ENCODE measurements around the gene CHST5. TPM values are rescaled to one million over a fixed set of nuclear protein-coding genes. Genes with fewer than 3 reads are reported as not detected.
A peak's percentile ranks its signal among the peaks of the same experiment; 100 is the strongest.

Gene CHST5
- total and polyA plus RNA-seq, 9 of the 15 experiments (the other 6 are each of a cell fraction or from before 2014, with no cell fraction given), result 0.06 to 0.21 (median 0.14) TPM; not detected in 5

- no peak for TF ChIP-seq ETS2 (tag; IDR thresholded peaks at IDR 0.05; ENCODE audit: borderline replicate concordance, poor library complexity, severe bottlenecking)
- TF ChIP-seq, protein P1, sequence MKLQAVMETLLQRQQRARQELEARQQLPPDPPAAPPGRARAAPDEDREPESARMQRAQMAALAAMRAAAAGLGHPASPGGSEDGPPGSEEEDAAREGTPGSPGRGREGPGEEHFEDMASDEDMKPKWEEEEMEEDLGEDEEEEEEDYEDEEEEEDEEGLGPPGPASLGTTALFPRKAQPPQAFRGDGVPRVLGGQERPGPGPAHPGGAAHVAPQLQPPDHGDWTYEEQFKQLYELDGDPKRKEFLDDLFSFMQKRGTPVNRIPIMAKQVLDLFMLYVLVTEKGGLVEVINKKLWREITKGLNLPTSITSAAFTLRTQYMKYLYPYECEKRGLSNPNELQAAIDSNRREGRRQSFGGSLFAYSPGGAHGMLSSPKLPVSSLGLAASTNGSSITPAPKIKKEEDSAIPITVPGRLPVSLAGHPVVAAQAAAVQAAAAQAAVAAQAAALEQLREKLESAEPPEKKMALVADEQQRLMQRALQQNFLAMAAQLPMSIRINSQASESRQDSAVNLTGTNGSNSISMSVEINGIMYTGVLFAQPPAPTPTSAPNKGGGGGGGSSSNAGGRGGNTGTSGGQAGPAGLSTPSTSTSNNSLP (IDR thresholded peaks at IDR 0.05; ENCODE audit: borderline replicate concordance, low read depth, low read length), result no peak
- TF ChIP-seq HMBOX1 (IDR thresholded peaks at IDR 0.05), result peak; percentile 74
- TF ChIP-seq, protein P2, sequence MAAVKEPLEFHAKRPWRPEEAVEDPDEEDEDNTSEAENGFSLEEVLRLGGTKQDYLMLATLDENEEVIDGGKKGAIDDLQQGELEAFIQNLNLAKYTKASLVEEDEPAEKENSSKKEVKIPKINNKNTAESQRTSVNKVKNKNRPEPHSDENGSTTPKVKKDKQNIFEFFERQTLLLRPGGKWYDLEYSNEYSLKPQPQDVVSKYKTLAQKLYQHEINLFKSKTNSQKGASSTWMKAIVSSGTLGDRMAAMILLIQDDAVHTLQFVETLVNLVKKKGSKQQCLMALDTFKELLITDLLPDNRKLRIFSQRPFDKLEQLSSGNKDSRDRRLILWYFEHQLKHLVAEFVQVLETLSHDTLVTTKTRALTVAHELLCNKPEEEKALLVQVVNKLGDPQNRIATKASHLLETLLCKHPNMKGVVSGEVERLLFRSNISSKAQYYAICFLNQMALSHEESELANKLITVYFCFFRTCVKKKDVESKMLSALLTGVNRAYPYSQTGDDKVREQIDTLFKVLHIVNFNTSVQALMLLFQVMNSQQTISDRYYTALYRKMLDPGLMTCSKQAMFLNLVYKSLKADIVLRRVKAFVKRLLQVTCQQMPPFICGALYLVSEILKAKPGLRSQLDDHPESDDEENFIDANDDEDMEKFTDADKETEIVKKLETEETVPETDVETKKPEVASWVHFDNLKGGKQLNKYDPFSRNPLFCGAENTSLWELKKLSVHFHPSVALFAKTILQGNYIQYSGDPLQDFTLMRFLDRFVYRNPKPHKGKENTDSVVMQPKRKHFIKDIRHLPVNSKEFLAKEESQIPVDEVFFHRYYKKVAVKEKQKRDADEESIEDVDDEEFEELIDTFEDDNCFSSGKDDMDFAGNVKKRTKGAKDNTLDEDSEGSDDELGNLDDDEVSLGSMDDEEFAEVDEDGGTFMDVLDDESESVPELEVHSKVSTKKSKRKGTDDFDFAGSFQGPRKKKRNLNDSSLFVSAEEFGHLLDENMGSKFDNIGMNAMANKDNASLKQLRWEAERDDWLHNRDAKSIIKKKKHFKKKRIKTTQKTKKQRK (IDR thresholded peaks at IDR 0.05; ENCODE audit: borderline replicate concordance, low read depth, low read length), result no peak
- TF ChIP-seq XRCC5 (IDR thresholded peaks at IDR 0.05; ENCODE audit: low read depth, low read length), result no peak
- no peak for TF ChIP-seq RNF219 (CRISPR knock-in tag; IDR thresholded peaks at IDR 0.05)
- no peak for TF ChIP-seq DEAF1 (CRISPR knock-in tag; IDR thresholded peaks at IDR 0.05)
- no peak for TF ChIP-seq ETV1 (tag; conservative IDR thresholded peaks at IDR 0.05; ENCODE audit: low read depth)
- TF ChIP-seq LEF1 (IDR thresholded peaks at IDR 0.05), result no peak
- no peak for TF ChIP-seq TSC22D4 (tag; IDR thresholded peaks at IDR 0.05)
- TF ChIP-seq, protein P3, sequence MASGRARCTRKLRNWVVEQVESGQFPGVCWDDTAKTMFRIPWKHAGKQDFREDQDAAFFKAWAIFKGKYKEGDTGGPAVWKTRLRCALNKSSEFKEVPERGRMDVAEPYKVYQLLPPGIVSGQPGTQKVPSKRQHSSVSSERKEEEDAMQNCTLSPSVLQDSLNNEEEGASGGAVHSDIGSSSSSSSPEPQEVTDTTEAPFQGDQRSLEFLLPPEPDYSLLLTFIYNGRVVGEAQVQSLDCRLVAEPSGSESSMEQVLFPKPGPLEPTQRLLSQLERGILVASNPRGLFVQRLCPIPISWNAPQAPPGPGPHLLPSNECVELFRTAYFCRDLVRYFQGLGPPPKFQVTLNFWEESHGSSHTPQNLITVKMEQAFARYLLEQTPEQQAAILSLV (tag; IDR thresholded peaks at IDR 0.05), result no peak
- TF ChIP-seq ZNF717 (CRISPR knock-in tag; IDR thresholded peaks at IDR 0.05), result no peak
- no peak for TF ChIP-seq SAP30 (IDR thresholded peaks at IDR 0.05; ENCODE audit: borderline replicate concordance, insufficient read depth, low read depth, low read length, poor library complexity, severe bottlenecking)
- no peak for TF ChIP-seq TAF9B (IDR thresholded peaks at IDR 0.05; ENCODE audit: partially characterized antibody)
- TF ChIP-seq EP300 (IDR thresholded peaks at IDR 0.05; ENCODE audit: low read length), result no peak
Measured at GRCh38 chr16:75576384-75576811, 40.5 kb upstream of the CHST5 start (continued).

All from K562 (cell line).